ENCODE results near the gene NTM. TPM values are rescaled to one million over a fixed set of nuclear protein-coding genes. Genes with fewer than 3 reads are reported as not detected.
"Not testable (repeated sequence)": the region's sequence is repeated elsewhere in the genome, so short reads cannot be mapped to it uniquely, and the experiment has no call there.

The NTM gene
- total and polyA plus RNA-seq, 2 experiments from 2014 or later: 1.1 to 1.7 TPM

DNA sequence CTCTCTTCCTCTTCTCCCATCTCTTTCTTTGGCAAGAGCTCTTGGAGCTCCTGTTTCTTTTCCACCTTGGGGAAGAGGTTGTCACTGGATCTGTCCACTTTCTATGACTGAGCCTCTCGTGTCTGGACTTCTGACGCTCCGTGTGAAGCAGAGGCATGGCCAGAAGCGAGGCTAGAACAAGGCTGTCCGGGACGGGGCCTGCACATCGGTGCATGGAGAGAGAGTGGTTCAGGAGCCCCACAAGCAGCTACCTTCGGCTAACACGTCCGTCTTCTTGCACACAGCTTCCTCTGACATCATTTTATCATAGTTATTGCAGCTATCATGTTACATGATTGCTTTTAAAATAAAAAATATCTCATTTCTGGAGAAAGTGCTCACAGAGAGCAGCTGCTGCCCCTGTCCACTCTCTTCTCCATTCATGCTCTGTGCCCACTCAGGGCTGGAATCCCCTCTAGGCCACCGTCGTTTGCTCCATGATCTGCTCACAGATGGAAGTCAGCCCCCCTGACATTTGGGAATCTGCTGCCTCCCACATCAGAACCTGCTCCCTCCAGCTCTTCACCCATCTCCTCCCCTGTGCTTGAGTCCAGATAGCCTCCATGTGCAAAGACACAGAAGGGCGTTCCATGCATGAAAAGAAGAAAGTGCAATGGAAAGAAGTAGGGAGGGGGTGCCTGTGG is 308.4 kb downstream of the NTM start:
- DNase-seq (ENCODE audit: low read depth in 1 of 2, low spot score in 1 of 2): no peak
- Histone ChIP-seq H3K4me1 (ENCODE audit: low read depth) (no peaks in the 10 kb centered on the region), H3K4me3 (no peak overlapping the region), H3K9me3 (ENCODE audit: low read depth) (no peaks in the 10 kb centered on the region), H3K36me3 (no peaks in the 10 kb centered on the region), H3K27me3 (peaks cover 6% of the 10 kb centered on the region), H3K27ac (no peak overlapping the region)
- TF ChIP-seq, protein P1, sequence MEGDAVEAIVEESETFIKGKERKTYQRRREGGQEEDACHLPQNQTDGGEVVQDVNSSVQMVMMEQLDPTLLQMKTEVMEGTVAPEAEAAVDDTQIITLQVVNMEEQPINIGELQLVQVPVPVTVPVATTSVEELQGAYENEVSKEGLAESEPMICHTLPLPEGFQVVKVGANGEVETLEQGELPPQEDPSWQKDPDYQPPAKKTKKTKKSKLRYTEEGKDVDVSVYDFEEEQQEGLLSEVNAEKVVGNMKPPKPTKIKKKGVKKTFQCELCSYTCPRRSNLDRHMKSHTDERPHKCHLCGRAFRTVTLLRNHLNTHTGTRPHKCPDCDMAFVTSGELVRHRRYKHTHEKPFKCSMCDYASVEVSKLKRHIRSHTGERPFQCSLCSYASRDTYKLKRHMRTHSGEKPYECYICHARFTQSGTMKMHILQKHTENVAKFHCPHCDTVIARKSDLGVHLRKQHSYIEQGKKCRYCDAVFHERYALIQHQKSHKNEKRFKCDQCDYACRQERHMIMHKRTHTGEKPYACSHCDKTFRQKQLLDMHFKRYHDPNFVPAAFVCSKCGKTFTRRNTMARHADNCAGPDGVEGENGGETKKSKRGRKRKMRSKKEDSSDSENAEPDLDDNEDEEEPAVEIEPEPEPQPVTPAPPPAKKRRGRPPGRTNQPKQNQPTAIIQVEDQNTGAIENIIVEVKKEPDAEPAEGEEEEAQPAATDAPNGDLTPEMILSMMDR (IDR thresholded peaks at IDR 0.05; ENCODE audit: low read depth, low read length): no peak

DNA sequence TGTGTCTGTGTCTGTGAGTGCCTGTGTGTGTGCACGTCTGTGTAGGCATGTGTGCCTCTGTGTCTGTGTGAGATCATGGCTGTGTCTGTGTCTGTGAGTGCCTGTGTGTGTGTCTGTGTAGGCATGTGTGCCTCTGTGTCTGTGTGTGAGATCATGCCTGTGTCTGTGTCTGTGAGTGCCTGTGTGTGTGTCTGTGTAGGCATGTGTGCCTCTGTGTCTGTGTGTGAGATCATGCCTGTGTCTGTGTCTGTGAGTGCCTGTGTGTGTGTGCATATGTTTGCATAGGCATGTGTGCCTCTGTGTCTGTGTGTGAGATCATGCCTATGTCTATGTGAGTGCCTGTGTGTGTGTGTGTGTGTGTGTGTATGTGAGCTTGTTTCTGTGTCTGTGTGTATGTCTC is 310.0 kb downstream of the NTM start:
- H3K4me3 ChIP-seq; H3K4me1 ChIP-seq (ENCODE audit: low read depth); DNase-seq (ENCODE audit: low read depth in 1 of 2, low spot score in 1 of 2); H3K27ac ChIP-seq; H3K9me3 ChIP-seq (ENCODE audit: low read depth); H3K36me3 ChIP-seq; H3K27me3 ChIP-seq: not testable (repeated sequence)

DNA sequence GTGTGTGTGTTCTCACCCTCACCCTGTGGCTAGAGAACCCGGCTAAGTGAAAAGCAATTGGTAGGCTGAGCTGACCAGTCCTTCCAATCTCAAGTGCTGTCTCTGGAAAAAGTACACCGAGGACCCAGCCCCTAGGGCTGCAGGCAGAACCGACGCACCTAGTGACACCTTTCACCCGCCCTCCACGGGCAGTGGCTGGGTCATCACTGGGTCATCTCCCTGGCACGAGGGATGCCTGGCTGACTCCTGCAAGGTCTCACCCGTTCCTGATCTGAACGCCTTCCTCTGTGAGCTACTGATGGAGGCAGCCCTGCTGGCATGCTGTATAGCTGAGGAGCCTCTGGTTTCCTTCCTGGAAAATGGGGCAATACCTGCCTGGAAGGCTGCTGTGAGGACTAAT is 311.5 kb downstream of the NTM start:
- Histone ChIP-seq H3K27me3 (peaks cover 3% of the 10 kb centered on the region), H3K4me1 (ENCODE audit: low read depth) (no peaks in the 10 kb centered on the region), H3K9me3 (ENCODE audit: low read depth) (no peaks in the 10 kb centered on the region), H3K4me3 (no peak overlapping the region), H3K27ac (no peak overlapping the region), H3K36me3 (no peaks in the 10 kb centered on the region)
- TF ChIP-seq, protein P1 (IDR thresholded peaks at IDR 0.05; ENCODE audit: low read depth, low read length): no peak
- no peak for DNase-seq (ENCODE audit: low read depth in 1 of 2, low spot score in 1 of 2)

DNA sequence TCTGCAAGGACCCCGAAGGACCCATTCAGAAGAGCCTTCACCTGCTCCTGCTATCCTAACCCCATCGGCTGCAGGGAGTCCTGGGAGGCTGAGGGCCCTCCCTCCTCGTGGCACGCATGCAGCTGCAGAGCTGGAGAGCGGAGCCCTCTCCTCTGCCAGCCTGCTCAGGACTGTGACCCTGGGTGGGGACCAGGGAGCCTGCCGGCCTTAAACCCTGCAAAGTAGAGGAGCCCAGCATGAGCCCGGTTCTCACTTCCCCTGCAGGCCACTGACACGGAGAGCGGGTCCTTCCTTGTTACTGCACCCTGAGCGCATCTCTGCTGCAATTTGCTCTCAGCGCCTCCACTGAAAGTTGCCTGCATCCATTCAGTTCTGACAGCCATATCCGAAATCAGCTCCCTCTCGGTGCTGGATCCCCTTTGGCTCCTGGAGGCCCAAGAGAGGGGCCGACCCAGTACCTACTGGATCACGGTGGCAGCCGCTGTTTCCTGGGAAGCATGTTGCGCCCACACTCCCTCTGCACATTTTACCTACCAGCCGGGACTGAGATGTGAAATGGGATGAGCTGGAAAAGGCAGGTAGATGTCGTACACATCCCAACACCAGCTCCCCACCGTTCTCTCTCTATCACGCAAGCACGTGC is 312.1 kb downstream of the NTM start:
- peaks cover 6% of the 10 kb centered on the region for H3K27me3 ChIP-seq
- no peak overlapping the region for H3K27ac ChIP-seq
- DNase-seq (ENCODE audit: low read depth in 1 of 2, low spot score in 1 of 2): no peak
- no peak overlapping the region for H3K4me3 ChIP-seq
- H3K4me1 ChIP-seq (ENCODE audit: low read depth): no peaks in the 10 kb centered on the region
- no peaks in the 10 kb centered on the region for H3K36me3 ChIP-seq
- TF ChIP-seq, protein P1 (IDR thresholded peaks at IDR 0.05; ENCODE audit: low read depth, low read length): no peak
- no peaks in the 10 kb centered on the region for H3K9me3 ChIP-seq (ENCODE audit: low read depth)

DNA sequence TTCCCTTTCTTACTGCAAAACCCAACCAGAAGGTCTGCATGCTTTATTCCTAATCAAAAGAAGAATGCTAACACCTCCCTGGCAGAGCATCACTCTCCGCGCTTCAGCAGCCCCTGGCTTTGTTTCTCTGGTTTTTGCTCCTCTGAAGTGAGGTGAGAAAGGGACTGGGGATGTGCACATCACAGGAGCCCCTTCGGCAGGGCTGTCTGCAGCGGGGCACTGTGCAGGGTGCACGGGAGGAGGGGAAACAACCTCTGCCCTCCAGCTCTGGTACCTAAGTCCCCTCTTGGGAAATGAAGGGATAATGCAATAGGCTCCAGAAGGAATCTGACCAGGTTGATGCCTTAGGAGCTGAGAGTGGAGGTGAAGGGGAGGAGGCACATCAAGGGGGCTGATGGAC is 312.7 kb downstream of the NTM start:
- TF ChIP-seq, protein P1 (IDR thresholded peaks at IDR 0.05; ENCODE audit: low read depth, low read length): no peak
- DNase-seq (ENCODE audit: low read depth in 1 of 2, low spot score in 1 of 2): no peak
- peaks cover 6% of the 10 kb centered on the region for H3K27me3 ChIP-seq
- H3K4me3 ChIP-seq: no peak overlapping the region
- H3K36me3 ChIP-seq: no peaks in the 10 kb centered on the region
- no peak overlapping the region for H3K27ac ChIP-seq
- H3K9me3 ChIP-seq (ENCODE audit: low read depth): no peaks in the 10 kb centered on the region
- no peaks in the 10 kb centered on the region for H3K4me1 ChIP-seq (ENCODE audit: low read depth)

DNA sequence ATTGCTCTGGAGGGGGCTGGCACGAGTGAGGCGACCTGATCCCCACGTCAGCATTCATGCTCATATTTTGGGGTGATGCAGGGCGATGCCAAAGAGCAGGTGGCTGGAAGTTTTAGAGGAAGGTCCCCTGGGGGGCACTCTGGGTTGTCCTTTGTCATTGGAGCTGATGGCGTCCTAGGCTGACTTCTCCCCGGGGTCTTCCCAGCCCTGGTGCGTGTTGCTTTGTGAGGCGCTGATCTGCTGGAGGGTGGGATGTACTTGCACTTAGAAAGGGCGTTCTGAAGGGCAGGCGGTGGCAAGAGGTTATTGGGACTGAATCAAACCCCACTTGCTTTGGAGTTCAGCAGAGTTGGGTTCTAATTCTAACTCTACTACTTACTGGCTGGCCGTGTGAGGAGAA is 313.3 kb downstream of the NTM start:
- TF ChIP-seq, protein P1 (IDR thresholded peaks at IDR 0.05; ENCODE audit: low read depth, low read length): no peak
- Histone ChIP-seq H3K4me1 (ENCODE audit: low read depth) (no peaks in the 10 kb centered on the region), H3K9me3 (ENCODE audit: low read depth) (no peaks in the 10 kb centered on the region), H3K27ac (no peak overlapping the region), H3K27me3 (peaks cover 10% of the 10 kb centered on the region), H3K36me3 (no peaks in the 10 kb centered on the region), H3K4me3 (no peak overlapping the region)
- no peak for DNase-seq (ENCODE audit: low read depth in 1 of 2, low spot score in 1 of 2)
